Fibroblast of villous mesenchyme (primary cell): ENCODE data around the gene RALGPS1. TPM values are rescaled to one million over a fixed set of nuclear protein-coding genes. Genes with fewer than 3 reads are reported as not detected.

ENCODE experiments used
- DNase-seq: peaks from one replicate; pipeline ENCODE4 v3.0.0-alpha.2; 2010; ENCODE audit warnings: low read depth
- H3K4me3 ChIP-seq: 2 replicates; pipeline ENCODE4 v1.5.1; 2011; ENCODE audit warnings: low read depth, mild to moderate bottlenecking, low read length
- total RNA-seq: library from RNA; depleted of rRNA; stranded (reverse); fragments of >200 nt; gene quantifications from 2 replicates; pipeline ENCODE4 v1.2.3, GENCODE V29; 2012
- TF ChIP-seq, protein P1 (sequence below): IDR thresholded peaks from 2 replicates; pipeline ENCODE4 v1.5.1; 2012; ENCODE audit warnings: low read depth, mild to moderate bottlenecking, low read length; ENCODE audit not compliant: insufficient read depth

The RALGPS1 gene
- total RNA-seq, 1 donor: 2.6 TPM

GRCh38 chr9:126904586-126904985 is 10.0 kb upstream of the RALGPS1 start:
- TF ChIP-seq, protein P1, sequence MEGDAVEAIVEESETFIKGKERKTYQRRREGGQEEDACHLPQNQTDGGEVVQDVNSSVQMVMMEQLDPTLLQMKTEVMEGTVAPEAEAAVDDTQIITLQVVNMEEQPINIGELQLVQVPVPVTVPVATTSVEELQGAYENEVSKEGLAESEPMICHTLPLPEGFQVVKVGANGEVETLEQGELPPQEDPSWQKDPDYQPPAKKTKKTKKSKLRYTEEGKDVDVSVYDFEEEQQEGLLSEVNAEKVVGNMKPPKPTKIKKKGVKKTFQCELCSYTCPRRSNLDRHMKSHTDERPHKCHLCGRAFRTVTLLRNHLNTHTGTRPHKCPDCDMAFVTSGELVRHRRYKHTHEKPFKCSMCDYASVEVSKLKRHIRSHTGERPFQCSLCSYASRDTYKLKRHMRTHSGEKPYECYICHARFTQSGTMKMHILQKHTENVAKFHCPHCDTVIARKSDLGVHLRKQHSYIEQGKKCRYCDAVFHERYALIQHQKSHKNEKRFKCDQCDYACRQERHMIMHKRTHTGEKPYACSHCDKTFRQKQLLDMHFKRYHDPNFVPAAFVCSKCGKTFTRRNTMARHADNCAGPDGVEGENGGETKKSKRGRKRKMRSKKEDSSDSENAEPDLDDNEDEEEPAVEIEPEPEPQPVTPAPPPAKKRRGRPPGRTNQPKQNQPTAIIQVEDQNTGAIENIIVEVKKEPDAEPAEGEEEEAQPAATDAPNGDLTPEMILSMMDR: no peak
- DNase-seq: no peak
- no peak overlapping the region for H3K4me3 ChIP-seq

DNA sequence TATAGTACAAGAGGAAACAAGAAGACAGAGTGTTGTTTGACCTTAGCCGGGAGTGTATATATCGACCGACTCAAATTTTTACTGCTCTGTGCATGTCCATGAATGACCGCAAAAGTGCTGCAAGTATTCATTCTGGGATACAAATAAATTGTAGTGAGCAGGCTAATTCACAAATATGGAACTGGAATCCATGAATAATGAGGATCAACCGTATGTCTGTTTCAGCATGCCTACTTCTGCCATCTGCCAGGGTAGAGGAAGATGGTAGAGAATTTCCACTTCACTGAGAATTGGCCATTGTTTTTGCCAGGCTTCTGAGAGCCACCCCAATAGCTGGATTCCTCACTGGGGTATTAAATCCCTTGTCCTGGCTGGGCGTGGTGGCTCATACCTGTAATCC is 8.5 kb upstream of the RALGPS1 start:
- no peak overlapping the region for H3K4me3 ChIP-seq
- TF ChIP-seq, protein P1: no peak
- no peak for DNase-seq

DNA sequence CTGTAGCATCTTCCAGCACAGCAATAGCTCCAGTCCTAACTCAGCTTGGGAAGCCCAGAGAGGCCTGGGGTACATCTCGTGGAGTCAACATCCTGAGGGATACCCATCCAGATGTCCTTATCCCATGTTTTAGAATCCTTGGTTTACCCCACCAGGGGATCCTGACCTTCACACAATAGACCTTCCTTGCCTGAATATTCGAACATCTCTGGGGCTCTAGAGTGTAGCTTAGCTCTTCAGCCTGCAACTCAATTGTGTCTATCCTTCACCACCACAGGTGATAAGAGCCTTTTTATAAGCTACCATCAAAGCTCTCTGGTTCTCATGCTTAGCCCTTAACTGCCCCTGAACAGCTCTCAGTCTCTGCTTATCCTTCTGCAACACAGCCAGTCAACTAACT is 7.5 kb upstream of the RALGPS1 start:
- no peak overlapping the region for H3K4me3 ChIP-seq
- TF ChIP-seq, protein P1: no peak
- DNase-seq: no peak

DNA sequence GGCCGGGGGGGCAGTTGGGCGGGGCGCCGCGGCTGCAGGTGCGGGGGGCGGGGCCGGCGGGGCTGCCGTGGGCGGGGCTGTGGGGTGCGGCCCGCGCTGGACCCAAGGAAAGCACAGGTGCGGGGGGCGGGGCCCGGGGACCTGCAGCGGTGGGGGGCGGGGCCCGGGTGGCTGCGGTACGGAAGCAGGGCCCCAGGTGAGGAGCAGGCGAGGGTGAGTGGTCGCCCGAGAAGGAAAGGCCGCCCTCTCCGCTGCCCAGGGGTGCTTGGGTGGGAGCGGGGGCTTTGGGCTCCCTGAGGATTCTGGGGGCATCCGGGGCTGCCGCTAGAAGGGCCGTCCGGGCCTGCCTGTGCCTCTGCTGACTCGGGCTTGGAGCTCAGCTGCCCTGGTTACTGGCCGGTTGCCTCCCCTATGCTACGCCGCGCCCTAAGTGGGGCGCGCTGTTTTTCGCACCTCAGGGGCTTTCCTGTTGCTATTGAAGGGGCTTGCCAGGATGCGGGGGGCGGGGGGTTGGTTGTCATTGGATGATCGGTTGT is 767 bp downstream of the RALGPS1 start:
- no peak for DNase-seq
- TF ChIP-seq, protein P1: no peak
- no peak overlapping the region for H3K4me3 ChIP-seq

DNA sequence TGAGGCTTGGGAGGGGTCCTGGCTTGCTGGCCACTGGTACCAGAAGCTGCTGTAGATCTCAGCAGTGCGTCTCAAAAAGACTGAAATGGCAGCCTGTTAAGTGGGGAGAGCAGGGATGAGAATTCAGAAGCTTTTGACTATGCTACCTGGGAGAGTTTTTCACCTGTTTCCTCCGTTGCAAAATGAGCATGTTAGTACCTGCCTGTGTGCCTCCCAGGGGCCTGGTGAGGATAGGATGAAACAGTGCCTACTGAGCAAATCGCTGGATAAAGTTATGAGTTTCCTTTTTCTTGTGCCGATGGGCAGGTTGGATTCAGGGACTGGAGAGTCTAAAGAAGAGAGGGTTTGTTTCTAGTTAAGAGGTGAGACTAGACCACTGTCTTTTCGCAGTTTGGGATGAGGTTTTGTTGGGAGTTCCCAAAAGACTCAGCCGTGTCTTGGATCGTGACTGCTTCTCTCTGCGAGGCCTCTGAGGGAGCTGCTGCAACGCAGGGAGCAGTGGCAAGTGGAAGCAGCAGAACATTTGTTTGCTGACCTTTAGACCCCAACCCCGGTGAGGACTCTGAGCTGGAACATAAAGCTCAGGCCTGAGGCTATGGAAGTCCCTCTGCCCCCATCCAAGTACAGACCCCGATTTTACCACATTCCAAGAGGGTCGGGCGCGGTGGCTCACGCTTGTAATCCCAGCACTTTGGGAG is 1.4 kb downstream of the RALGPS1 start:
- no peak overlapping the region for H3K4me3 ChIP-seq
- DNase-seq: no peak

DNA sequence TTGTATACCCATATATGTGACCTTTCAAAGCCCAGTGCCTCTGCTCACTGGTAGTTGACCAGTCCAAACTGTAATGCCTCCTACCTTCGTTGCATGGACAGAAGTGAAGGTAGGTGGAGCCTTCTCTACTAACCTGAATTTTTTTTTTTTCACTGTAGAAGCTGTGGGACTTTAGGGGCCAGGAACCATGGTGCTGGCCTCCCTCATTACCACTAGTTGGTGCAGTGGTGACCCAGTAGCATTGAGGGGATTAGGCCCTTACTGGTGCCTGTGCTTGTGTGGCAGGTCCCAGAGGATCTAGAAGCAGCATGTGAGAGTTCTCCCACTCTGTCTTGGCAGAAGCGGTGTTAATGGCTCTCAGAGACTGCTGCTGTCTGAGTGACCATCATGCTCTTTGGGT is 2.3 kb downstream of the RALGPS1 start:
- DNase-seq: no peak
- TF ChIP-seq, protein P1: no peak
- H3K4me3 ChIP-seq: no peak overlapping the region

More for the DNA sequence above, 1.4 kb downstream of the RALGPS1 start:
- TF ChIP-seq, protein P1: no peak
